Fibroblast of villous mesenchyme (primary cell): ENCODE data around the gene FGFR3. TPM values are rescaled to one million over a fixed set of nuclear protein-coding genes. Genes with fewer than 3 reads are reported as not detected.

Source experiments
- DNase-seq: peaks from one replicate; pipeline ENCODE4 v3.0.0-alpha.2; 2010; ENCODE audit warnings: low read depth
- H3K4me3 ChIP-seq: 2 replicates; pipeline ENCODE4 v1.5.1; 2011; ENCODE audit warnings: low read depth, mild to moderate bottlenecking, low read length
- CTCF ChIP-seq: IDR thresholded peaks from 2 replicates; pipeline ENCODE4 v1.5.1; 2012; ENCODE audit warnings: low read depth, mild to moderate bottlenecking, low read length; ENCODE audit not compliant: insufficient read depth
- total RNA-seq: library from RNA; depleted of rRNA; stranded (reverse); fragments of >200 nt; gene quantifications from 2 replicates; pipeline ENCODE4 v1.2.3, GENCODE V29; 2012

The FGFR3 gene
- total RNA-seq, 1 donor, result 0.86 TPM

DNA sequence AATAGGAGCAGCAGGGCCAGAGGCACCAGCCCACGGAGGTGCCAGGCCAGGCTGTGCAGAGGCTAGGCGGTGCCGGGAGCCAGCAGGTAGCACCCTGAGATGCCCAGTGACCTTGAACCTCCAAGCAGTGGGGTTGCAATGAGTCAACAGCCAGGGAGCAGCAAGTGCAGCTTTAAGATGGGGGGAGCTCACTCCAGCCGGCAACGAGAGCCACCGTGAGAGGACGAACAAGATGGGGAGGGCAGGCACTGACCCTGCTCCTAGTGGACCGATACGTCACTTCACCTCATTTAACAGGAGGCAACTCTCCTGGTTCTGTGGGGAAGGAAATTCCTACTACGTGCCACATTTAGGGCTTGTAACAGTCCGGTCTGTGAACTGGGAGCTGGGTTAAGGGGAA, 58.1 kb downstream of the FGFR3 start:
- no peak for TF ChIP-seq CTCF
- H3K4me3 ChIP-seq, result no peak overlapping the region
- DNase-seq, result no peak

- DNase-seq, result no peak
- TF ChIP-seq CTCF, result no peak
- no peak overlapping the region for H3K4me3 ChIP-seq
Observed at GRCh38 chr4:1851575-1852410, 58.7 kb downstream of the FGFR3 start.

GRCh38 chr4:1852904-1853623, 60.0 kb downstream of the FGFR3 start:
- TF ChIP-seq CTCF, result no peak
- no peak for DNase-seq
- H3K4me3 ChIP-seq, result no peak overlapping the region

DNA sequence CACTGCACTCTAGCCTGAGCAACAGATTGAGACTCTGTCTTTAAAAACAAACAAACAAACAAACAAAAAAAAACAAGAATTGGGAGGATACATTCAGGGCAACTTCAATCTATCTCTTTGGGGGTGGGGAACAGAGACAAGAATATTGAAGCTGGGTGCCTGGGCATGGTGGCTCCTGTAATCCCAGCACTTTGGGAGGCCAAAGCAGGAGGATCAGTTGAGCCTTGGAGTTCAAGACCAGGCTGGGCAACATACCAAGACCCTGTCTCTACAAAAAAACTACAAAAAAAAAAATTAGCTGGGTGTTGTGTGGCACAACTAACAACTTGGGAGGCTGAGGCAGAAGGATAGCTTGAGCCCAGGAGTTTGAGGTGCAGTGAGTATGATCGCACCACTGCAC, 61.7 kb downstream of the FGFR3 start:
- peak overlapping the region; percentile 85 for H3K4me3 ChIP-seq
- no peak for TF ChIP-seq CTCF
- DNase-seq, result no peak

GRCh38 chr4:1855333-1856070, 62.4 kb downstream of the FGFR3 start:
- peak overlapping the region; percentile 85 for H3K4me3 ChIP-seq
- DNase-seq, result no peak
- no peak for TF ChIP-seq CTCF

GRCh38 chr4:1856071-1856942, 63.2 kb downstream of the FGFR3 start, which contains the start of gene LETM1:
LETM1 (minus strand) TSS chr4:1856156; CDS start chr4:1855950, 206 bp downstream.
- DNase-seq, result peak; percentile 95
- H3K4me3 ChIP-seq, result peak within 1 kb of the TSS; percentile 85
- TF ChIP-seq CTCF, result no peak
